HG03575 (cell line): ENCODE data around the gene KHDC4.

Source experiments
- ATAC-seq: cut with Tn5 transposase; IDR thresholded peaks from one replicate; pipeline ENCODE4 v1.9.1; 2021; ENCODE audit not compliant: unreplicated experiment, insufficient number of reproducible peaks, low FRiP score; ENCODE audit errors: extremely low read depth

The KHDC4 gene

GRCh38 chr1:155882235-155882634 is 52.0 kb downstream of the KHDC4 start:
- ATAC-seq, result no peak

GRCh38 chr1:155880950-155881349 is 53.3 kb downstream of the KHDC4 start:
- ATAC-seq, result no peak

- no peak for ATAC-seq
These were observed 54.0 kb downstream of the KHDC4 start for GRCh38 chr1:155880251-155880650.

GRCh38 chr1:155877945-155878344 is 56.3 kb downstream of the KHDC4 start:
- ATAC-seq, result no peak

- no peak for ATAC-seq
These were observed 60.4 kb downstream of the KHDC4 start for GRCh38 chr1:155873860-155874259.

GRCh38 chr1:155872527-155872926 is 61.7 kb downstream of the KHDC4 start:
- ATAC-seq, result no peak

- ATAC-seq, result no peak
These were observed 62.8 kb downstream of the KHDC4 start for GRCh38 chr1:155871390-155871789.

- no peak for ATAC-seq
These were observed 66.4 kb downstream of the KHDC4 start for GRCh38 chr1:155867766-155868165.

- ATAC-seq, result no peak
These were observed 69.8 kb downstream of the KHDC4 start for GRCh38 chr1:155864393-155864792.
